ENCODE data around the gene NFKBIZ.
"Not testable (repeated sequence)": the region's sequence is repeated elsewhere in the genome, so short reads cannot be mapped to it uniquely, and the experiment has no call there.

NFKBIZ gene

GRCh38 chr3:101900736-101901135 is 51.4 kb downstream of the NFKBIZ start:
- H3K4me3 ChIP-seq (ENCODE audit: low read depth in 1 of 2, low read length in 2 of 2): no peak overlapping the region
- H3K27ac ChIP-seq (ENCODE audit: low read length): no peak overlapping the region
- H3K36me3 ChIP-seq (ENCODE audit: control insufficient read depth in 1 of 2, insufficient read depth in 2 of 2, low read length in 2 of 2): no peaks in the 10 kb centered on the region
- H3K4me1 ChIP-seq (ENCODE audit: control insufficient read depth in 1 of 2, insufficient read depth in 2 of 2, low read length in 2 of 2): no peaks in the 10 kb centered on the region
- H3K27me3 ChIP-seq (ENCODE audit: low read depth, low read length): no peaks in the 10 kb centered on the region
- H3K9me3 ChIP-seq (ENCODE audit: control insufficient read depth in 1 of 2, low read length in 2 of 2): no peaks in the 10 kb centered on the region

DNA sequence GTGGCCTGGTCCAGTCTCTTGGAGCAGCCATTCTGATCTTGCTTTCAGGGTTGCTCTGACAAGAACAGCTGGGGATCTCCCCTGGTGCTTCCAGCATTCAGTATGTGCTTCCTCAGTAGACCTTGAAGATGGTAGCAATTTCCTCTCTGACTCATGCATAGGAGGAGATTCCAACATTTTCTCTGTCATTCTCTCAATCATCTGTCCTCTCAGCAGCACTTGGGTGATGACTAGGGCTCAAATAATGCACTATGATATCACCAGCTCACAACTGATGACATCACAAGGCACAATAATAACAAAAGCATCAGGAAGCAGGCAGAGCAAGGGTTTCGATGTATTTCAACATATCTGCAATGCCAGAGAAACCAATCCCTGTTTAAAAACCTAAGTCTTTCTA is 52.7 kb downstream of the NFKBIZ start:
- Histone ChIP-seq H3K27me3 (ENCODE audit: low read depth, low read length) (no peaks in the 10 kb centered on the region), H3K4me1 (ENCODE audit: control insufficient read depth in 1 of 2, insufficient read depth in 2 of 2, low read length in 2 of 2) (no peaks in the 10 kb centered on the region), H3K36me3 (ENCODE audit: control insufficient read depth in 1 of 2, insufficient read depth in 2 of 2, low read length in 2 of 2) (no peaks in the 10 kb centered on the region), H3K4me3 (ENCODE audit: low read depth in 1 of 2, low read length in 2 of 2) (no peak overlapping the region), H3K9me3 (ENCODE audit: control insufficient read depth in 1 of 2, low read length in 2 of 2) (no peaks in the 10 kb centered on the region), H3K27ac (ENCODE audit: low read length) (no peak overlapping the region)

GRCh38 chr3:101903451-101903871 is 54.1 kb downstream of the NFKBIZ start:
- no peaks in the 10 kb centered on the region for H3K4me1 ChIP-seq (ENCODE audit: control insufficient read depth in 1 of 2, insufficient read depth in 2 of 2, low read length in 2 of 2)
- no peaks in the 10 kb centered on the region for H3K9me3 ChIP-seq (ENCODE audit: control insufficient read depth in 1 of 2, low read length in 2 of 2)
- no peak overlapping the region for H3K4me3 ChIP-seq (ENCODE audit: low read depth in 1 of 2, low read length in 2 of 2)
- no peaks in the 10 kb centered on the region for H3K27me3 ChIP-seq (ENCODE audit: low read depth, low read length)
- H3K27ac ChIP-seq (ENCODE audit: low read length): no peak overlapping the region
- no peaks in the 10 kb centered on the region for H3K36me3 ChIP-seq (ENCODE audit: control insufficient read depth in 1 of 2, insufficient read depth in 2 of 2, low read length in 2 of 2)

GRCh38 chr3:101905573-101905972 is 56.3 kb downstream of the NFKBIZ start:
- not testable (repeated sequence) for H3K4me3 ChIP-seq (ENCODE audit: low read depth in 1 of 2, low read length in 2 of 2); H3K9me3 ChIP-seq (ENCODE audit: control insufficient read depth in 1 of 2, low read length in 2 of 2); H3K27ac ChIP-seq (ENCODE audit: low read length); H3K27me3 ChIP-seq (ENCODE audit: low read depth, low read length); H3K4me1 ChIP-seq (ENCODE audit: control insufficient read depth in 1 of 2, insufficient read depth in 2 of 2, low read length in 2 of 2); H3K36me3 ChIP-seq (ENCODE audit: control insufficient read depth in 1 of 2, insufficient read depth in 2 of 2, low read length in 2 of 2)

Data from muscle layer of duodenum (tissue), 2 donors.